GM12892 (cell line): ENCODE measurements around the gene FBXO34.
A peak's percentile ranks its signal among the peaks of the same experiment; 100 is the strongest.

Experiments used
- DNase-seq: peaks from one replicate; pipeline ENCODE4 v3.0.0; 2011; ENCODE audit not compliant: insufficient read length
- FAIRE-seq: peaks from 2 replicates; lab custom pipeline; 2011; peaks lifted over from hg19 to GRCh38; lab: Jason Lieb, UNC
- POLR2A ChIP-seq: IDR thresholded peaks from 2 replicates; pipeline ENCODE4 v1.6.1; 2011; ENCODE audit warnings: low read depth, low read length, control low read depth
- POLR2AphosphoS5 ChIP-seq: IDR thresholded peaks from 2 replicates; pipeline ENCODE4 v1.6.1; 2011; ENCODE audit warnings: low read depth, low read length, control low read depth
- TAF1 ChIP-seq: IDR thresholded peaks from 2 replicates; pipeline ENCODE4 v1.6.1; 2011; ENCODE audit warnings: low read depth, mild to moderate bottlenecking, control low read depth, low read length, borderline replicate concordance

Gene FBXO34

DNA sequence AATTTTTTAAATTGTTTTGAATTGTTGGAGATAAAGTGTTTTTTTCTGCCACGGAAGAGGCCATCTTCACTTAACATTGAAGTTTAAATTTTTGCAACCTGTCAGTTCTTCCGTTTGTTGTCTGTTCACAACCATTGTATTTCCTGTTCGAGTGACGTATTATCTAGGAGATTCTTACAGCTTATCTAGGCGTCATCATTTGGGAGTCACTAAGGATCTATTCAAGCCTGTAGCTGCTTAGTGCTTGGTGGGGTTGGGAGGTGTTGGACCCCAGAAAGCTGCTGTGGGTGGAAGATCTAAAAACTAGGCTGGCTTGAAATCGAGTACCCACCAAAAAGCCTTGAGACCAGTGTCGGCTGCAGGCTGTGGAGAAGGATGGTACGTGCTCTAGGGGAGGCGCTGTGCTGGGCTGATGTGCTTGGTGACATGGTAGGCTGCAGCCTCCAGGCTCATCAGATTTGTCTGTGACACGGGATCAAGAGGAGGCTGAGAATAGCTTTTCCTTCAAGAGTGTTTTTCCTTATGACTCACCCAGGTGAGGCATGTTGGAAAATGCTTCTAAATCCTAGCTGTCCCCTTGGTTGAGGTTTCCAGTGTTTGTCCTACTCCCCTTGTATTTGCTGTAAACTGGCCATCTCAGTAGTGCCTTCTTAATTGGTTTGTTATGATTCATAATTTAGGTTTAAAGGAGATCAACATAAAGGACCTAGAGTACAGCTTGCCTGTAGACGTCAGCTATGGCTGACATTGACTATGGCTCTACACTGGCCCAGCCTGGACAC lies 82.7 kb downstream of the FBXO34 start:
- TF ChIP-seq POLR2A (no peak), POLR2AphosphoS5 (no peak), TAF1 (no peak)
- FAIRE-seq, result no peak
- DNase-seq, result no peak

- no peak for DNase-seq
- TF ChIP-seq POLR2AphosphoS5 (no peak), POLR2A (no peak), TAF1 (no peak)
- peak; percentile 58 for FAIRE-seq
These were observed 83.3 kb downstream of the FBXO34 start for GRCh38 chr14:55354500-55354899.

GRCh38 chr14:55355922-55356321 lies 84.7 kb downstream of the FBXO34 start:
- TF ChIP-seq TAF1 (no peak), POLR2AphosphoS5 (no peak), POLR2A (no peak)
- DNase-seq, result no peak
- FAIRE-seq, result no peak

- FAIRE-seq (no peak), DNase-seq (no peak)
- no peak for TF ChIP-seq TAF1
- no peak for TF ChIP-seq POLR2AphosphoS5
- TF ChIP-seq POLR2A, result no peak
These were observed 85.7 kb downstream of the FBXO34 start for GRCh38 chr14:55356913-55357312.

GRCh38 chr14:55359307-55359706 lies 88.1 kb downstream of the FBXO34 start:
- FAIRE-seq (no peak), DNase-seq (no peak)
- no peak for TF ChIP-seq TAF1
- no peak for TF ChIP-seq POLR2A
- no peak for TF ChIP-seq POLR2AphosphoS5

GRCh38 chr14:55361190-55361589 lies 90.0 kb downstream of the FBXO34 start:
- TF ChIP-seq TAF1 (no peak), POLR2AphosphoS5 (no peak), POLR2A (no peak)
- DNase-seq, result no peak
- FAIRE-seq, result no peak

DNA sequence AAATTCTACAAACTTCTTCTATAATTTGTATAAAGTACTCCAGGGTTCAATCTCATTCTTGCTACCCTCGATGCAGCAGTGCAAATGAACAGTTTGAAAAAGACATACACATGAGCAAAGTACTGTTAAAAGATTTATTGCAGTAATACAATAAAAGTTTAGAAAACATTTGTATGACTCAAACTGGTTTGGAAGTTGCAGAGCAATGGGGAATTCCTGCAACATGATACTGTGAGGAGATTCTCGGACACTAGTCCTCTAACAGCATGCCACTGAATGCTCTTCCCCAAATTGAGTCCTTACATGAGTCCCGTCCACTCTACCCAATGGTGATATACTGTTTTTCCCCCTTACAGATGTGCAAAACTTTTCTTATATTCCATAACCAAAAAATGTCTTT lies 95.0 kb downstream of the FBXO34 start:
- FAIRE-seq, result no peak
- DNase-seq, result no peak
- no peak for TF ChIP-seq POLR2AphosphoS5
- TF ChIP-seq TAF1, result no peak
- TF ChIP-seq POLR2A, result no peak

GRCh38 chr14:55370883-55371455 lies 99.7 kb downstream of the FBXO34 start:
- no peak for FAIRE-seq
- TF ChIP-seq POLR2A (no peak), POLR2AphosphoS5 (no peak), TAF1 (no peak)
- DNase-seq, result no peak

GRCh38 chr14:55372423-55372822 lies 101.2 kb downstream of the FBXO34 start:
- FAIRE-seq, result no peak
- no peak for DNase-seq
- no peak for TF ChIP-seq POLR2AphosphoS5
- no peak for TF ChIP-seq TAF1
- TF ChIP-seq POLR2A, result no peak

DNA sequence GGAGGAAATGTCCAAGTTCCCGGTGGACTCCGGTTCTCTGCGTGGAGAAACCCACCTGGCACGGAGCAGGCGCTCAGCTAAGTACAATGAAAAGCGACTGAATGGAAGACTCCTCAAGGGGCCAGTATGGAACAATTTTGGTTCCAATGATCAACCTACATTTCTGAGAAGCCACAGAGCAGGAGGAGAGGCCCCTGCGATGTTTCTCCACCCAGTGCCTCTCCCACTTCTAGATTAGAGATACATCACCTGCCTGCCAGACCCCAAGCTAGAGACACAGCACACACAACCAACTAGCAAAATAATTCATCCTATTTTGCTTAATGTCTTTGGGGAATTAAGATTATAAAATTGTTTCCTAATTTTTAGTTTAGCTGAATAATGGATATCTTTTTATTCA lies 101.6 kb downstream of the FBXO34 start:
- FAIRE-seq (no peak), DNase-seq (no peak)
- TF ChIP-seq POLR2AphosphoS5 (no peak), TAF1 (no peak), POLR2A (no peak)

DNA sequence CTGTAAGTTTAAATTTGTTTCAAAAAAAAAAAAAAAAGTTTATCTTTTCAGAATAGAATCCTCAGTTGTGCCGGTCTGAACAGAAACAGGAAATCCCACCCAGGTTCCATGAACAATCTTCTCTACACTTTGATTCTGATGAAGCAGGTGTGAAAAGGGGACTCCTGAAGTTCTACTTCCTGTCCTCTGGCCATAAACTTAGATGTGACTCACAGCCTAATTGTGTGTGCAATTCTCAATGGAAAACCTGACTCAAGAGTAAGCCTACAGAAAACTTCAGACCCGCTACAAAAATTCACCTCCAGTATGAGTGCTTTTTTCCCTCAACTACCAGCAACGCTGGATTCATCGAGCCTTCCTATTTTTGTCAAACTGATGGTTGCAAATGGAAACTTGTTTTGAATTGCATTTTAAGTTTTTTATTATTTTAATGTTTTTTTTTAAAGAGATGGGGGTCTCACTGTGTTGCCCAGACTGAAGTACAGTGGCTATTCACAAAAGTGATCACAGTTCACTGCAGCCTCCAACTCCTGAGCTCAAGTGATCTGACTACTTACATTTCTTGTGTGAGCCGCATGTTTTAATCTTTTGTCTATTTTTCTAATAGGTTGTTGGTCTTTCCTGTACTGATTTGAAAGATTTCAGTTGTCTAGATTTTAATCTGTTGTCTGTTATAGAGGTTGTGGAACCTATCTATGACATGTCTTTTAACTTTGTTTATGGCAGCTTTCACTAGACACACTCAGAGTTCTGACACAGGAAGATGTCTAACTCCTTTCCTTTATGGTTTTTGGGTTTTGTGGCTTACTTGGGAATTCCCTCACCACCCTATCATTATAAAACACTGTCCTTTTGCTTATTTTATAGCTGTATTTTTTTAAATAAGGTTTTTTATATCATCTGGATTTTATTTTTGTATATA lies 102.8 kb downstream of the FBXO34 start:
- no peak for TF ChIP-seq POLR2AphosphoS5
- no peak for TF ChIP-seq TAF1
- no peak for TF ChIP-seq POLR2A
- no peak for FAIRE-seq
- no peak for DNase-seq

- FAIRE-seq (no peak), DNase-seq (no peak)
- TF ChIP-seq TAF1, result no peak
- no peak for TF ChIP-seq POLR2AphosphoS5
- TF ChIP-seq POLR2A, result no peak
These were observed 103.5 kb downstream of the FBXO34 start for GRCh38 chr14:55374771-55375170.
